OCI-LY1 (cell line): Measurements from ENCODE around the gene ADAMTS3.

Source experiments
- H2AFZ ChIP-seq: fragments of 200-600 bp; sonication (generic), shearing (Covaris generic); 2 replicates; pipeline ENCODE4 v1.6.0; 2014; ENCODE audit warnings: antibody characterized with exemption, mild to moderate bottlenecking, low read length
- H3F3A ChIP-seq: fragments of 200-600 bp; sonication (generic), shearing (Covaris generic); 2 replicates; pipeline ENCODE4 v1.6.0; 2014; ENCODE audit warnings: mild to moderate bottlenecking, antibody characterized with exemption, low read length, moderate library complexity; ENCODE audit not compliant: insufficient read depth
- H3K27ac ChIP-seq: fragments of 200-600 bp; sonication (generic); 2 replicates; pipeline ENCODE4 v1.5.1; 2014; ENCODE audit warnings: low read length, mixed run types, mild to moderate bottlenecking, low read depth; ENCODE audit not compliant: poor library complexity, severe bottlenecking
- H3K27me3 ChIP-seq: fragments of 200-600 bp; sonication (generic); 2 replicates; pipeline ENCODE4 v1.6.0; 2014; ENCODE audit warnings: antibody characterized with exemption, mild to moderate bottlenecking, low read length, moderate library complexity; ENCODE audit not compliant: insufficient read depth
- H3K36me3 ChIP-seq: fragments of 200-600 bp; sonication (generic); 2 replicates; pipeline ENCODE4 v1.6.1; 2014; ENCODE audit warnings: mild to moderate bottlenecking, antibody characterized with exemption, low read length, moderate library complexity, mixed read lengths; ENCODE audit not compliant: insufficient read depth
- H3K4me1 ChIP-seq: fragments of 200-600 bp; sonication (generic); 2 replicates; pipeline ENCODE4 v1.5.1; 2014; ENCODE audit warnings: mild to moderate bottlenecking, low read length, moderate library complexity; ENCODE audit not compliant: insufficient read depth, severe bottlenecking
- H3K4me2 ChIP-seq: fragments of 200-600 bp; sonication (generic), shearing (Covaris generic); 2 replicates; pipeline ENCODE4 v1.6.1; 2014; ENCODE audit warnings: low read length
- H3K4me3 ChIP-seq: fragments of 200-600 bp; sonication (generic); 2 replicates; pipeline ENCODE4 v1.5.1; 2014; ENCODE audit warnings: low read length, low read depth, mild to moderate bottlenecking, mixed read lengths; ENCODE audit not compliant: poor library complexity, severe bottlenecking
- H3K79me2 ChIP-seq: fragments of 200-600 bp; shearing (Covaris generic); 2 replicates; pipeline ENCODE4 v1.6.1; 2016; ENCODE audit warnings: mixed run types, low read length, mixed read lengths; ENCODE audit not compliant: insufficient read depth
- H3K9ac ChIP-seq: fragments of 200-600 bp; sonication (generic), shearing (Covaris generic); 2 replicates; pipeline ENCODE4 v1.6.1; 2014; ENCODE audit warnings: mild to moderate bottlenecking, low read length, mixed read lengths
- H3K9me2 ChIP-seq: fragments of 200-600 bp; sonication (generic), shearing (Covaris generic); 2 replicates; pipeline ENCODE4 v1.6.1; 2014; ENCODE audit warnings: low read depth, mild to moderate bottlenecking, low read length, mixed read lengths
- H3K9me3 ChIP-seq: fragments of 200-600 bp; shearing (Covaris generic); 2 replicates; pipeline ENCODE4 v1.6.1; 2014; ENCODE audit warnings: low read length, mixed read lengths
- H4K20me1 ChIP-seq: fragments of 200-600 bp; sonication (generic), shearing (Covaris generic); 2 replicates; pipeline ENCODE4 v1.6.0; 2016; ENCODE audit warnings: mild to moderate bottlenecking, low read length; ENCODE audit not compliant: insufficient read depth
- EZH2 ChIP-seq: fragments of 200-600 bp; sonication (generic), shearing (Covaris generic); IDR thresholded peaks from 2 replicates; pipeline ENCODE4 v1.8.0; 2017; ENCODE audit warnings: borderline replicate concordance, mixed run types, mild to moderate bottlenecking, antibody characterized with exemption, low read length, moderate library complexity, mixed read lengths
- TF ChIP-seq, protein P1 (sequence below): fragments of 200-600 bp; sonication (generic), shearing (Covaris generic); IDR thresholded peaks from 2 replicates; pipeline ENCODE4 v1.5.1; 2017; ENCODE audit warnings: mild to moderate bottlenecking, antibody characterized with exemption, low read length, moderate library complexity, mixed read lengths

Gene ADAMTS3

DNA sequence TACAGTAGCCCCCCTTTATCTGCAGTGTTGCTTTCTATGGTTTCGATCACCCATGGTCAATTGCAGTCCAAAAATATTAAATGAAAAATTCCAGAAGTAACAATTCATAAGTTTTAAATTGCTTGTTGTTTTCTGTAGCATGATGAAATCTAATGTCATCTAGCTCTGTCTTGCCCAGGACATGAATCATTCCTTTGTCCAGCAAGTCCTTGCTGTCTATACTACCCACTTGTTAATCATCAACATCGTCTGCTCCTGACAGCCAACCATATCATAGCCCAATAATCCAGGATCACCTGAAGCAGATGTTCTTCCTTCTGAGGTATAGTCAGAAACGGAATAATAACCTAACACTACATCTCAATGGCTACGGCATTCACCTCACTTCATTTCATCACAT lies 79.8 kb downstream of the ADAMTS3 start:
- TF ChIP-seq, protein P1, sequence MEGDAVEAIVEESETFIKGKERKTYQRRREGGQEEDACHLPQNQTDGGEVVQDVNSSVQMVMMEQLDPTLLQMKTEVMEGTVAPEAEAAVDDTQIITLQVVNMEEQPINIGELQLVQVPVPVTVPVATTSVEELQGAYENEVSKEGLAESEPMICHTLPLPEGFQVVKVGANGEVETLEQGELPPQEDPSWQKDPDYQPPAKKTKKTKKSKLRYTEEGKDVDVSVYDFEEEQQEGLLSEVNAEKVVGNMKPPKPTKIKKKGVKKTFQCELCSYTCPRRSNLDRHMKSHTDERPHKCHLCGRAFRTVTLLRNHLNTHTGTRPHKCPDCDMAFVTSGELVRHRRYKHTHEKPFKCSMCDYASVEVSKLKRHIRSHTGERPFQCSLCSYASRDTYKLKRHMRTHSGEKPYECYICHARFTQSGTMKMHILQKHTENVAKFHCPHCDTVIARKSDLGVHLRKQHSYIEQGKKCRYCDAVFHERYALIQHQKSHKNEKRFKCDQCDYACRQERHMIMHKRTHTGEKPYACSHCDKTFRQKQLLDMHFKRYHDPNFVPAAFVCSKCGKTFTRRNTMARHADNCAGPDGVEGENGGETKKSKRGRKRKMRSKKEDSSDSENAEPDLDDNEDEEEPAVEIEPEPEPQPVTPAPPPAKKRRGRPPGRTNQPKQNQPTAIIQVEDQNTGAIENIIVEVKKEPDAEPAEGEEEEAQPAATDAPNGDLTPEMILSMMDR: no peak
- TF ChIP-seq EZH2: no peak
- H3K4me2 ChIP-seq: no peak overlapping the region
- H2AFZ ChIP-seq: no peak overlapping the region

DNA sequence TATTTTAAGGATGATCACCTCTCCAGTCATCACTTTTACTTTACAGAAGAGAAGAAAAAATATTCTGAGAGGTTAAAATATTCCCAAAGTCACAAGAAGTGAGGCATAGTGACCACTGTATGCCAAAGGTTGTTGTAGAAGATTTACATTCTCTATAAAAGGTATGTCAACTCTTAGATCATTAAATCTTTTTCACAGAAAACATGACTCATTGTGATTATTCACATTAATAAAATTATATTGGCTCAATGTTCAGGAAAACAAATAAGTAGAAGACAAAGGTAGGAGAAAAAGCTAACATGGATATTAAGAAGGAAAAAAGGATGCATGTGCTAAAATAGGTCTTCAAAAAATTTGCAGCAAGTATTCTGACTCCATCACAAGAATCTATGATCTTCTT lies 82.0 kb downstream of the ADAMTS3 start:
- no peaks in the 10 kb centered on the region for H3K9me2 ChIP-seq
- H3K9me3 ChIP-seq: no peaks in the 10 kb centered on the region
- H3K27me3 ChIP-seq: no peaks in the 10 kb centered on the region
- no peak overlapping the region for H3K9ac ChIP-seq
- no peak overlapping the region for H2AFZ ChIP-seq
- H3K4me3 ChIP-seq: no peak overlapping the region
- no peaks in the 10 kb centered on the region for H3K4me1 ChIP-seq
- no peak overlapping the region for H3K27ac ChIP-seq
- TF ChIP-seq, protein P1: no peak
- TF ChIP-seq EZH2: no peak
- H4K20me1 ChIP-seq: no peaks in the 10 kb centered on the region
- no peaks in the 10 kb centered on the region for H3K79me2 ChIP-seq
- H3K4me2 ChIP-seq: no peak overlapping the region
- H3K36me3 ChIP-seq: no peaks in the 10 kb centered on the region
- no peaks in the 10 kb centered on the region for H3F3A ChIP-seq

More for the DNA sequence above, 79.8 kb downstream of the ADAMTS3 start:
- no peak overlapping the region for H3K4me3 ChIP-seq
- no peaks in the 10 kb centered on the region for H3K27me3 ChIP-seq
- no peak overlapping the region for H3K27ac ChIP-seq
- H3K9me3 ChIP-seq: no peaks in the 10 kb centered on the region
- no peaks in the 10 kb centered on the region for H4K20me1 ChIP-seq
- no peaks in the 10 kb centered on the region for H3K9me2 ChIP-seq
- H3K4me1 ChIP-seq: no peaks in the 10 kb centered on the region
- H3K79me2 ChIP-seq: no peaks in the 10 kb centered on the region
- H3F3A ChIP-seq: no peaks in the 10 kb centered on the region
- no peak overlapping the region for H3K9ac ChIP-seq
- H3K36me3 ChIP-seq: no peaks in the 10 kb centered on the region

DNA sequence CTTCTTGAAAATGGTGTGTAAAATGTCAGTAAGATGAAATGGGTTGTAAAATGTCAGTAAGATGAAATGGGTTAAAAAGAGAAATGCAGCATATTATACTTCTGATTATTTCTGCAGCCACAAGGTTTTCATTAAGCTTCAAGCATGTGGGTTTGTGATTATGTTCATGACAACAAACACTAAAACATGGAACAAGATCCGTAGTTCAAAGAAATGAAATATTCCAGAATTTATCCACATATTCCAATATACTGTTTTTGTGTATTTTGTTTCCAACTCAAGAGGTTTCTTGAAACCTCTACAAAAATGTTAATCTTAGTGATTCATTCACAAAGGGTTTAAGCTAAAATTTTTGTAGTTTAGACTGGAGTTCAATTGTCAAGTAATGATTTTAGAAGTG lies 84.0 kb downstream of the ADAMTS3 start:
- Histone ChIP-seq H3K36me3 (no peaks in the 10 kb centered on the region), H3K4me1 (no peaks in the 10 kb centered on the region), H2AFZ (no peak overlapping the region), H3K79me2 (no peaks in the 10 kb centered on the region), H3F3A (no peaks in the 10 kb centered on the region), H3K4me2 (no peak overlapping the region), H3K9me3 (no peaks in the 10 kb centered on the region), H3K27ac (no peak overlapping the region), H3K27me3 (no peaks in the 10 kb centered on the region), H3K4me3 (no peak overlapping the region), H3K9me2 (no peaks in the 10 kb centered on the region), H4K20me1 (no peaks in the 10 kb centered on the region), H3K9ac (no peak overlapping the region)
- no peak for TF ChIP-seq EZH2
- TF ChIP-seq, protein P1: no peak
